ENCODE measurements around the gene B9D2.

The B9D2 gene

GRCh38 chr19:41309180-41310032, 54.5 kb downstream of the B9D2 start:
- DNase-seq (ENCODE audit: insufficient read length, low spot score), result no peak
- TF ChIP-seq POLR2A (IDR thresholded peaks at IDR 0.05; ENCODE audit: low read depth, low read length), result no peak
- no peak for FAIRE-seq

GRCh38 chr19:41308450-41309179, 55.3 kb downstream of the B9D2 start:
- TF ChIP-seq POLR2A (IDR thresholded peaks at IDR 0.05; ENCODE audit: low read depth, low read length), result no peak

GRCh38 chr19:41307954-41308449, 55.9 kb downstream of the B9D2 start:
- DNase-seq (ENCODE audit: insufficient read length, low spot score), result no peak
- TF ChIP-seq POLR2A (IDR thresholded peaks at IDR 0.05; ENCODE audit: low read depth, low read length), result no peak
- no peak for FAIRE-seq

More at GRCh38 chr19:41308450-41309179, 55.3 kb downstream of the B9D2 start:
- DNase-seq (ENCODE audit: insufficient read length, low spot score), result peak; percentile 64
- no peak for FAIRE-seq

- DNase-seq (ENCODE audit: insufficient read length, low spot score) (no peak), FAIRE-seq (no peak)
- no peak for TF ChIP-seq POLR2A (IDR thresholded peaks at IDR 0.05; ENCODE audit: low read depth, low read length)
Measured at GRCh38 chr19:41307090-41307875, 56.7 kb downstream of the B9D2 start.

- TF ChIP-seq POLR2A (IDR thresholded peaks at IDR 0.05; ENCODE audit: low read depth, low read length), result no peak
- DNase-seq (ENCODE audit: insufficient read length, low spot score) (no peak), FAIRE-seq (no peak)
Measured at GRCh38 chr19:41305927-41306793, 57.8 kb downstream of the B9D2 start.

- DNase-seq (ENCODE audit: insufficient read length, low spot score) (no peak), FAIRE-seq (no peak)
- no peak for TF ChIP-seq POLR2A (IDR thresholded peaks at IDR 0.05; ENCODE audit: low read depth, low read length)
Measured at GRCh38 chr19:41304706-41305483, 59.1 kb downstream of the B9D2 start.
